Natural killer cell (primary cell): ENCODE data around the gene P2RY11. TPM values are rescaled to one million over a fixed set of nuclear protein-coding genes. Genes with fewer than 3 reads are reported as not detected.

Experiments used
- ATAC-seq, 3 donors: fragments of 150-1000 bp in 2 of 3; fragments of 200-7000 bp in 1 of 3; cut with Tn5 transposase; 1 replicate in 1 of 3; 2 replicates in 2 of 3; pipeline ENCODE4 v1.10.0; 2021; ENCODE audit warnings: mild to moderate bottlenecking in 2 of 3, moderate library complexity in 2 of 3
- DNase-seq, 2 donors: peaks; one replicate each; pipeline versions ENCODE4 v3.0.0 to v3.0.0-alpha.2; 2013 to 2021; ENCODE audit warnings: mixed read lengths in 1 of 2
- H3K27ac ChIP-seq: one replicate; pipeline ENCODE4 v1.5.1; 2013; ENCODE audit warnings: mild to moderate bottlenecking, low read length
- H3K27me3 ChIP-seq: one replicate; pipeline ENCODE4 v1.6.1; 2013; ENCODE audit warnings: low read length; ENCODE audit not compliant: control insufficient read depth, insufficient read depth
- H3K36me3 ChIP-seq: one replicate; pipeline ENCODE4 v1.6.1; 2013; ENCODE audit warnings: low read length; ENCODE audit not compliant: control insufficient read depth, insufficient read depth
- H3K4me1 ChIP-seq: one replicate; pipeline ENCODE4 v1.6.1; 2013; ENCODE audit warnings: low read length; ENCODE audit not compliant: control insufficient read depth, insufficient read depth
- H3K4me3 ChIP-seq: one replicate; pipeline ENCODE4 v1.5.1; 2013; ENCODE audit warnings: low read length
- H3K9me3 ChIP-seq: one replicate; pipeline ENCODE4 v1.6.1; 2013; ENCODE audit warnings: low read length; ENCODE audit not compliant: control insufficient read depth, insufficient read depth
- H3K27ac Mint-ChIP-seq, 2 donors: one replicate each; pipeline ENCODE4 v1.8.0; 2022; ENCODE audit warnings: mild to moderate bottlenecking in 2 of 2, mixed read lengths in 2 of 2, moderate library complexity in 1 of 2
- H3K27me3 Mint-ChIP-seq, 2 donors: one replicate each; pipeline ENCODE4 v1.8.0; 2022; ENCODE audit warnings: low read depth in 2 of 2, mixed read lengths in 2 of 2
- H3K36me3 Mint-ChIP-seq: one replicate; pipeline ENCODE4 v1.8.0; 2022; ENCODE audit warnings: mixed read lengths
- H3K4me1 Mint-ChIP-seq, 2 donors: one replicate each; pipeline ENCODE4 v1.8.0; 2022; ENCODE audit warnings: mixed read lengths in 2 of 2
- H3K4me3 Mint-ChIP-seq: one replicate; pipeline ENCODE4 v1.8.0; 2022; ENCODE audit warnings: mild to moderate bottlenecking, moderate library complexity, mixed read lengths
- H3K9me3 Mint-ChIP-seq, 2 donors: one replicate each; pipeline ENCODE4 v1.8.0; 2022; ENCODE audit warnings: mixed read lengths in 2 of 2
- CTCF ChIP-seq: fragments of 200-600 bp; IDR thresholded peaks from one replicate; pipeline ENCODE4 v1.8.0; 2022; ENCODE audit warnings: antibody characterized with exemption
- WGBS: methylation state at CpG from one replicate; pipeline ENCODE4 v1.1.7; 2013; ENCODE audit warnings: missing lambda C conversion rate; ENCODE audit not compliant: insufficient coverage; 5-methylcytosine and 5-hydroxymethylcytosine counted together
- intact Hi-C: fragments of 100-400 bp; cut with micrococcal nuclease; formaldehyde crosslinking; loops from one replicate; pipeline ENCODE4 v1.14.2; 2022
- total RNA-seq, 4 donors: library from RNA; stranded (reverse); fragments of 120-200 nt in 1 of 4; gene quantifications; one replicate each; pipeline versions ENCODE4 v1.2.3 to v1.2.4, GENCODE V29; 2013 to 2022

The P2RY11 gene
- total RNA-seq, 3 donors from 2014 or later (not counting 1 experiment from before 2014, with no cell fraction given): 44.1 to 52.3 (median 51.0) TPM

DNA sequence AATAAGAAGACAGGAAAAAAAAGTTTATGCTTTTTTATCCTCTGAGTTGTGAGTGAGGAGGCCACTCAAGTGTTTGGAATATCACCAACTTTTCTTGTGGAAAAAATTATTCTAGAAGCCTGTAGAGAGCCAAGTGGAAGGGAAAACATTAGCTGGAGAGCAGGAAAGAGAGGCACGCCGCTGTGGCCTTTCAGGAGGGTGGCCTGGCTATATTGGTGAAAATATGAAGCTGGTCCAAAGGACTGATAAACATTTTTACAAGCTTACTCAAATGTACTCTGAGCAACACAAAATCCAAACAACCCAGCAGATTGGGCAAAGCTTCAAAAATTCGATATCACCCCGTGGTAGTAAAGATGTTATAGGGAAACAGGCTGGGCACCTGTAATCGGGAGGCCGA, 10.6 kb downstream of the P2RY11 start:
- Histone ChIP-seq H3K4me1 (peaks cover 33% of the 10 kb centered on the region), H3K9me3 (no peaks in the 10 kb centered on the region), H3K27me3 (no peaks in the 10 kb centered on the region), H3K4me3 (no peak overlapping the region), H3K36me3 (peaks cover 12% of the 10 kb centered on the region), H3K27ac (no peak overlapping the region)
- Mint-ChIP-seq H3K27me3 (no peaks in the 10 kb centered on the region), H3K4me1 (peaks cover 5 to 16% of the 10 kb centered on the region in 2 donors), H3K27ac (no peak overlapping the region), H3K36me3 (no peaks in the 10 kb centered on the region), H3K9me3 (no peaks in the 10 kb centered on the region), H3K4me3 (no peak overlapping the region)
- intact Hi-C loops: no loop called here
- DNase-seq: no peak
- WGBS: 91% methylated on average over 6 of the region's 6 CpGs
- ATAC-seq: no peak
- TF ChIP-seq CTCF: no peak

- no peak overlapping the region for H3K27ac ChIP-seq
- Mint-ChIP-seq H3K4me1 (peaks cover 0 to 6% of the 10 kb centered on the region in 2 donors), H3K27me3 (no peaks in the 10 kb centered on the region), H3K36me3 (no peaks in the 10 kb centered on the region), H3K4me3 (no peak overlapping the region), H3K27ac (peak overlapping the region in 1 of 2 donors; percentile 60), H3K9me3 (no peaks in the 10 kb centered on the region)
- no peak overlapping the region for H3K4me3 ChIP-seq
- H3K36me3 ChIP-seq: peaks cover 6% of the 10 kb centered on the region
- H3K9me3 ChIP-seq: no peaks in the 10 kb centered on the region
- intact Hi-C loops: no loop called here
- WGBS: 97% methylated on average over 7 of the region's 7 CpGs
- DNase-seq (no peak), ATAC-seq (no peak)
- TF ChIP-seq CTCF: no peak
- peaks cover 10% of the 10 kb centered on the region for H3K4me1 ChIP-seq
- no peaks in the 10 kb centered on the region for H3K27me3 ChIP-seq
Observed at GRCh38 chr19:10124429-10124828, 12.9 kb downstream of the P2RY11 start.

DNA sequence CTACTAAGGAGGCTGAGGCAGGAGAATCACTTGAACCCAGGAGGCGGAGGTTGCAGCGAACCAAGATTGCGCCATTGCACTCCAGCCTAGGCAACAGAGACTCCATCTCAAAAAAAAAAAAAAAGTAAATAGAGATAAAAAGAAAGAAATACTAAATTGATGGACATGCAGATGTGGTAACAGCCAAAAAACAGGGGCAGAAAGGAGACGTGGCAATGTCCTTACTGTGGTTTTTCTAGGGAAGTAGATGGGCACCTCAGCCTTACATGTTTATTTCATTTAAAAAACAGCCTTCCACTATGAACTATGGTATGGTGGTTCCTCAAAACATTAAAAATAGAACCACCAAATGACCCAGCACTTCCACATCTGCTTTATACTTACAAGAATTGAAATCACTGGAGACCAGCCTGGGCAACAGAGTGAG, 14.7 kb downstream of the P2RY11 start:
- no peak for TF ChIP-seq CTCF
- intact Hi-C loops: no loop called here
- no peak overlapping the region for H3K4me3 ChIP-seq
- H3K27me3 ChIP-seq: no peaks in the 10 kb centered on the region
- H3K9me3 ChIP-seq: no peaks in the 10 kb centered on the region
- Mint-ChIP-seq H3K27me3 (no peaks in the 10 kb centered on the region), H3K4me3 (no peak overlapping the region), H3K36me3 (no peaks in the 10 kb centered on the region), H3K27ac (no peak overlapping the region), H3K4me1 (no peaks in the 10 kb centered on the region), H3K9me3 (no peaks in the 10 kb centered on the region)
- H3K4me1 ChIP-seq: peaks cover 6% of the 10 kb centered on the region
- H3K36me3 ChIP-seq: peaks cover 17% of the 10 kb centered on the region
- WGBS: 14% methylated on average over 1 of the region's 4 CpGs
- no peak overlapping the region for H3K27ac ChIP-seq
- DNase-seq (no peak), ATAC-seq (no peak)

DNA sequence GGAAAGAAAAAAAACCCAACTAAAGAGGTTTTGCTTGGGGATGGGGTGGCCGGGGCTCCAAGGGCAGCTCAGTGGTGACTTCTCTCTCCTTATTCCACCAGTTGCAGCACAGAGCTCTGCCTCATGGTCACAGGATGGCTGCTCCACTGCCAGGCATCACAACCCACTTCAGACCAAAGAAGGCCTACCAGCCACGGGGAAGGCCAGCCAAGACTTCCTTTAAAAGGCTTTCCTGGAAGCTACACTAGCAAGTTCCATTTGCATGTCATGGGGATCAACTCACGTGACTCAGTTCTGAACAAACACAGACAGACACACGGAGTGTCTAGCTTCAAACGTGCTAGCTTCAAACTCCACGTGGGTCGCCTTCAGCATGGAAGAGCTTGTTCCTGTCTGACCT, 21.4 kb downstream of the P2RY11 start:
- DNase-seq (no peak), ATAC-seq (no peak)
- Histone ChIP-seq H3K4me3 (no peak overlapping the region), H3K9me3 (no peaks in the 10 kb centered on the region), H3K27ac (no peak overlapping the region), H3K4me1 (no peaks in the 10 kb centered on the region), H3K36me3 (peaks cover 65% of the 10 kb centered on the region), H3K27me3 (no peaks in the 10 kb centered on the region)
- TF ChIP-seq CTCF: no peak
- Mint-ChIP-seq H3K4me3 (no peak overlapping the region), H3K36me3 (no peaks in the 10 kb centered on the region), H3K27ac (peak overlapping the region; percentile 57 to 69), H3K4me1 (no peaks in the 10 kb centered on the region), H3K9me3 (no peaks in the 10 kb centered on the region), H3K27me3 (no peaks in the 10 kb centered on the region)
- WGBS: 92% methylated on average over 7 of the region's 7 CpGs
- intact Hi-C loops: no loop called here
